K562 (cell line): ENCODE data around the gene CACNA1A. TPM values are rescaled to one million over a fixed set of nuclear protein-coding genes. Genes with fewer than 3 reads are reported as not detected.
A peak's percentile ranks its signal among the peaks of the same experiment; 100 is the strongest.

Experiments used
- ATF2 ChIP-seq: sonication (generic); formaldehyde crosslinking; IDR thresholded peaks from 2 replicates; pipeline ENCODE4 v1.8.1; 2022; ENCODE audit warnings: missing genetic modification reagents
- BRF1 ChIP-seq: IDR thresholded peaks from 3 replicates; pipeline ENCODE4 v1.6.1; 2011; ENCODE audit warnings: borderline replicate concordance, mild to moderate bottlenecking; ENCODE audit not compliant: insufficient read length; ENCODE audit errors: extremely low read depth
- CC2D1A ChIP-seq: fragments of 450-650 bp; IDR thresholded peaks from 2 replicates; pipeline ENCODE4 v1.6.1; 2017; ENCODE audit warnings: mild to moderate bottlenecking
- ELF1 ChIP-seq: fragments of 200-800 bp; sonication (Bioruptor generic); IDR thresholded peaks from 2 replicates; pipeline ENCODE4 v1.6.1; 2016; ENCODE audit warnings: missing genetic modification characterization, missing compliant biosample characterization
- ELF4 ChIP-seq: fragments of 450-650 bp; formaldehyde crosslinking; IDR thresholded peaks from 2 replicates; pipeline ENCODE4 v1.4.0; 2022; ENCODE audit warnings: missing genetic modification characterization
- FIP1L1 ChIP-seq: fragments of 200-400 bp; formaldehyde crosslinking; IDR thresholded peaks from 2 replicates; pipeline ENCODE4 v1.6.1; 2018; ENCODE audit warnings: mild to moderate bottlenecking, low read depth, low read length; ENCODE audit not compliant: poor library complexity, severe bottlenecking
- FOXA3 ChIP-seq, 2 experiments: fragments of 450-650 bp in 1 of 2; sonication (generic) in 1 of 2; formaldehyde crosslinking; IDR thresholded peaks in 1 of 2; conservative IDR thresholded peaks in 1 of 2; 2 replicates each; pipeline versions ENCODE4 v1.4.0 to v1.8.0; 2020 to 2022; ENCODE audit warnings: mild to moderate bottlenecking in 2 of 2, missing genetic modification reagents in 1 of 2
- FOXJ3 ChIP-seq: sonication (generic); formaldehyde crosslinking; IDR thresholded peaks from 2 replicates; pipeline ENCODE4 v1.4.0; 2020; ENCODE audit warnings: mild to moderate bottlenecking, missing genetic modification reagents
- GABPB1 ChIP-seq: sonication (generic); formaldehyde crosslinking; IDR thresholded peaks from 2 replicates; pipeline ENCODE4 v1.8.0; 2022; ENCODE audit warnings: mild to moderate bottlenecking, missing genetic modification reagents
- MAFF ChIP-seq: IDR thresholded peaks from 2 replicates; pipeline ENCODE4 v1.6.1; 2012; ENCODE audit warnings: low read length, improper control_type of control experiment
- MAX ChIP-seq: sonication (generic); formaldehyde crosslinking; IDR thresholded peaks from 2 replicates; pipeline ENCODE4 v1.9.0; 2022; ENCODE audit warnings: mild to moderate bottlenecking, missing genetic modification reagents
- MTF1 ChIP-seq: fragments of 250-450 bp; sonication (Bioruptor Pico); IDR thresholded peaks from 2 replicates; pipeline ENCODE4 v1.9.0; 2021; ENCODE audit warnings: moderate library complexity, mild to moderate bottlenecking, inconsistent platforms, borderline replicate concordance
- NFRKB ChIP-seq: fragments of 450-650 bp; IDR thresholded peaks from 2 replicates; pipeline ENCODE4 v1.6.1; 2016; ENCODE audit warnings: low read depth
- NONO ChIP-seq, 2 experiments: fragments of 200-400 bp in 1 of 2; fragments of 450-650 bp in 1 of 2; formaldehyde crosslinking in 1 of 2; IDR thresholded peaks; 2 replicates each; pipeline ENCODE4 v1.6.1; 2017; ENCODE audit warnings: low read depth in 2 of 2, mild to moderate bottlenecking in 2 of 2, moderate library complexity in 2 of 2, low read length in 1 of 2
- RNF219 ChIP-seq: fragments of 250-450 bp; sonication (Bioruptor Pico); IDR thresholded peaks from 2 replicates; pipeline ENCODE4 v1.5.0; 2022; ENCODE audit warnings: mild to moderate bottlenecking
- TAF9B ChIP-seq: fragments of 450-650 bp; IDR thresholded peaks from 2 replicates; pipeline ENCODE4 v1.6.1; 2018; ENCODE audit warnings: mild to moderate bottlenecking; ENCODE audit not compliant: partially characterized antibody
- TEAD4 ChIP-seq, 2 experiments: sonication (generic) in 1 of 2; formaldehyde crosslinking in 1 of 2; IDR thresholded peaks; 2 replicates each; pipeline versions ENCODE4 v1.6.1 to v1.8.0; 2012 to 2022; ENCODE audit warnings: borderline replicate concordance in 1 of 2, inconsistent platforms in 1 of 2, low read length in 1 of 2, mild to moderate bottlenecking in 1 of 2, missing genetic modification reagents in 1 of 2
- TFAP4 ChIP-seq: sonication (generic); formaldehyde crosslinking; IDR thresholded peaks from 2 replicates; pipeline ENCODE4 v1.8.0; 2022; ENCODE audit warnings: missing genetic modification reagents, mild to moderate bottlenecking, moderate library complexity, borderline replicate concordance
- TGIF2 ChIP-seq: sonication (generic); formaldehyde crosslinking; IDR thresholded peaks from 2 replicates; pipeline ENCODE4 v1.8.1; 2022; ENCODE audit warnings: mild to moderate bottlenecking, missing genetic modification reagents, moderate library complexity
- ZNF431 ChIP-seq: sonication (generic); formaldehyde crosslinking; IDR thresholded peaks from 2 replicates; pipeline ENCODE4 v1.8.0; 2022; ENCODE audit warnings: mild to moderate bottlenecking, missing genetic modification reagents
- ZNF511 ChIP-seq: sonication (generic); formaldehyde crosslinking; IDR thresholded peaks from 2 replicates; pipeline ENCODE4 v1.8.0; 2022; ENCODE audit warnings: mild to moderate bottlenecking, missing genetic modification reagents
- ZNF512 ChIP-seq: IDR thresholded peaks from 2 replicates; pipeline ENCODE4 v1.6.1; 2016; ENCODE audit warnings: missing genetic modification characterization, missing compliant biosample characterization
- polyA plus RNA-seq, 8 experiments: library from polyadenylated mRNA; depleted of rRNA in 4 of 8; stranded (reverse) in 5 of 8; unstranded in 3 of 8; fragments of >200 nt; fragmentation: Nextera tagmentation in 2 of 8; fragmentation: Illumina TruSeq in 1 of 8; extraction: Ambion mirVana in 2 of 8; extraction: Trizol in 1 of 8; gene quantifications; 2 replicates each; pipeline versions ENCODE4 v1.2.1 to v1.2.3, GENCODE V29; 2011 to 2014; ENCODE audit warnings: inconsistent platforms in 1 of 8, missing spikeins in 1 of 8
- total RNA-seq, 7 experiments: library from RNA; depleted of rRNA in 6 of 7; stranded (reverse); fragments of >200 nt in 6 of 7; fragmentation: Illumina TruSeq in 2 of 7; extraction: Trizol in 2 of 7; gene quantifications; 2 replicates each; pipeline versions ENCODE4 v1.2.1 to v1.2.3, GENCODE V29; 2011 to 2021; ENCODE audit warnings: low replicate concordance in 1 of 7

CACNA1A gene
- total and polyA plus RNA-seq, 9 of the 15 experiments (the other 6 are each of a cell fraction or from before 2014, with no cell fraction given), result 0.03 to 0.20 (median 0.09) TPM; not detected in 1

- TF ChIP-seq GABPB1 (CRISPR knock-in tag) (peak; percentile 32; the same call in 1 of the 2 replicates), NFRKB (peak; percentile 66), TFAP4 (no peak; the same call in 1 of the 2 replicates), TGIF2 (CRISPR knock-in tag) (no peak), FIP1L1 (no peak), ELF4 (CRISPR knock-in tag) (no peak), TAF9B (no peak), ATF2 (no peak), FOXA3 (CRISPR knock-in tag; conservative IDR thresholded peaks at IDR 0.05 in 1 of 2, IDR thresholded peaks at IDR 0.05 in 1 of 2) (peak; percentile 37 to 90; a peak in 2 of 4 replicates), FOXJ3 (CRISPR knock-in tag) (no peak), NONO (IDR thresholded peaks at IDR 0.05; ENCODE audit: low read depth in 2 of 2, low read length in 1 of 2) (no peak), RNF219 (CRISPR knock-in tag) (no peak), ELF1 (tag) (no peak), TEAD4 (IDR thresholded peaks at IDR 0.05; ENCODE audit: low read length) (0 out of 2 replicates have a peak, but pooled peaks have one; percentile 33), TEAD4 (CRISPR knock-in tag; IDR thresholded peaks at IDR 0.05; ENCODE audit: borderline replicate concordance) (no peak), CC2D1A (no peak), MTF1 (CRISPR knock-in tag) (no peak), ZNF431 (no peak), ZNF512 (no peak), MAFF (no peak), BRF1 (no peak), ZNF511 (CRISPR knock-in tag) (no peak), MAX (CRISPR knock-in tag) (peak; percentile 77)
Measured at GRCh38 chr19:13537454-13537853, 31.2 kb upstream of the CACNA1A start (continued).
